Mesangial cell (primary cell): ENCODE measurements around the gene LAMP2. TPM values are rescaled to one million over a fixed set of nuclear protein-coding genes. Genes with fewer than 3 reads are reported as not detected.

Experiments
- total RNA-seq: library from RNA; depleted of rRNA; stranded (reverse); fragments of >200 nt; gene quantifications from 2 replicates; pipeline ENCODE4 v1.2.3, GENCODE V29; 2015

The LAMP2 gene
- total RNA-seq, result 82.5 and 106 TPM in 2 replicates

GRCh38 chrX:120468825-120469525 is at the start of gene LAMP2:
Gene LAMP2 (minus strand): TSS chrX:120469296. CDS start chrX:120469169, 127 bp downstream.

Other genes starting within 250 kb of the LAMP2 start
- 7.8 and 8.9 TPM in 2 replicates for gene ZBTB33, start 218.5 kb downstream of the LAMP2 start, total RNA-seq
- gene TMEM255A, start 157.8 kb downstream of the LAMP2 start, total RNA-seq, result 0.16 and 0.89 TPM in 2 replicates
- not detected in 2 replicates for gene ATP1B4, start 107.2 kb downstream of the LAMP2 start, total RNA-seq
- 27.1 and 29.5 TPM in 2 replicates for gene CUL4B, start 91.7 kb upstream of the LAMP2 start, total RNA-seq
- gene MCTS1, start 134.8 kb upstream of the LAMP2 start, total RNA-seq, result 24.2 and 35.8 TPM in 2 replicates
- 16.6 and 22.0 TPM in 2 replicates for gene C1GALT1C1, start 160.8 kb upstream of the LAMP2 start, total RNA-seq